Activated CD8-positive, alpha-beta T cell treated with anti-CD3 and anti-CD28 coated beads for 36 hours (primary cell): ENCODE data around the gene CSPG4. TPM values are rescaled to one million over a fixed set of nuclear protein-coding genes. Genes with fewer than 3 reads are reported as not detected.

Experiments used
- ATAC-seq: fragments of 200-7000 bp; cut with Tn5 transposase; one replicate; pipeline ENCODE4 v1.10.0; 2021; ENCODE audit warnings: mild to moderate bottlenecking, moderate library complexity
- CTCF ChIA-PET: fragments of 350-600 bp; sonication (Branson Sonifier 250); formaldehyde crosslinking; loops from one replicate; lab custom pipeline; 2021; ENCODE audit warnings: antibody characterized with exemption; lab: Charles Lee
- POLR2A ChIA-PET: fragments of 350-600 bp; sonication (Branson Sonifier 250); formaldehyde crosslinking; loops from one replicate; lab custom pipeline; 2021; ENCODE audit warnings: antibody characterized with exemption; lab: Charles Lee
- DNase-seq: peaks from one replicate; pipeline ENCODE4 v3.0.0-alpha.2; 2020
- H3K27ac Mint-ChIP-seq: one replicate; pipeline ENCODE4 v1.8.0; 2021; ENCODE audit warnings: mild to moderate bottlenecking, mixed read lengths
- H3K27me3 Mint-ChIP-seq: one replicate; pipeline ENCODE4 v1.8.0; 2021; ENCODE audit warnings: mixed read lengths
- H3K36me3 Mint-ChIP-seq: one replicate; pipeline ENCODE4 v1.8.0; 2021; ENCODE audit warnings: low read depth, mixed read lengths
- H3K4me1 Mint-ChIP-seq: one replicate; pipeline ENCODE4 v1.8.0; 2021; ENCODE audit warnings: low read depth, mixed read lengths
- H3K4me3 Mint-ChIP-seq: one replicate; pipeline ENCODE4 v1.8.0; 2021; ENCODE audit warnings: mild to moderate bottlenecking, moderate library complexity, mixed read lengths
- H3K9me3 Mint-ChIP-seq: one replicate; pipeline ENCODE4 v1.8.0; 2021; ENCODE audit warnings: mixed read lengths
- CTCF ChIP-seq: fragments of 200-600 bp; IDR thresholded peaks from one replicate; pipeline ENCODE4 v1.8.0; 2022; ENCODE audit warnings: antibody characterized with exemption, mild to moderate bottlenecking
- intact Hi-C: fragments of 100-400 bp; cut with micrococcal nuclease; formaldehyde crosslinking; loops from one replicate; pipeline ENCODE4 v1.10.0; 2022
- total RNA-seq, 2 experiments: library from RNA; stranded (reverse); gene quantifications; one replicate each; pipeline ENCODE4 v1.2.3, GENCODE V29; 2021

Gene CSPG4
- total RNA-seq, 2 experiments from 2014 or later: not detected

GRCh38 chr15:75696854-75697259 lies 15.8 kb downstream of the CSPG4 start:
- peaks cover 7% of the 10 kb centered on the region for H3K27me3 Mint-ChIP-seq
- no peak for TF ChIP-seq CTCF
- DNase-seq (no peak), ATAC-seq (no peak)
- no peak overlapping the region for H3K27ac Mint-ChIP-seq
- no peaks in the 10 kb centered on the region for H3K9me3 Mint-ChIP-seq
- H3K36me3 Mint-ChIP-seq: no peaks in the 10 kb centered on the region
- ChIA-PET CTCF (no interaction called here), POLR2A (no interaction called here)
- peaks cover 16% of the 10 kb centered on the region for H3K4me1 Mint-ChIP-seq
- intact Hi-C loops: no loop called here
- no peak overlapping the region for H3K4me3 Mint-ChIP-seq

- H3K4me1 Mint-ChIP-seq: peaks cover 16% of the 10 kb centered on the region
- peak overlapping the region; percentile 59 for H3K27ac Mint-ChIP-seq
- no peak overlapping the region for H3K4me3 Mint-ChIP-seq
- intact Hi-C loops: no loop called here
- CTCF ChIA-PET: no interaction called here
- POLR2A ChIA-PET: no interaction called here
- H3K27me3 Mint-ChIP-seq: peaks cover 7% of the 10 kb centered on the region
- no peak for ATAC-seq
- H3K9me3 Mint-ChIP-seq: no peaks in the 10 kb centered on the region
- DNase-seq: no peak
- no peaks in the 10 kb centered on the region for H3K36me3 Mint-ChIP-seq
- TF ChIP-seq CTCF: no peak
Measured at GRCh38 chr15:75696311-75696720, 16.3 kb downstream of the CSPG4 start.

DNA sequence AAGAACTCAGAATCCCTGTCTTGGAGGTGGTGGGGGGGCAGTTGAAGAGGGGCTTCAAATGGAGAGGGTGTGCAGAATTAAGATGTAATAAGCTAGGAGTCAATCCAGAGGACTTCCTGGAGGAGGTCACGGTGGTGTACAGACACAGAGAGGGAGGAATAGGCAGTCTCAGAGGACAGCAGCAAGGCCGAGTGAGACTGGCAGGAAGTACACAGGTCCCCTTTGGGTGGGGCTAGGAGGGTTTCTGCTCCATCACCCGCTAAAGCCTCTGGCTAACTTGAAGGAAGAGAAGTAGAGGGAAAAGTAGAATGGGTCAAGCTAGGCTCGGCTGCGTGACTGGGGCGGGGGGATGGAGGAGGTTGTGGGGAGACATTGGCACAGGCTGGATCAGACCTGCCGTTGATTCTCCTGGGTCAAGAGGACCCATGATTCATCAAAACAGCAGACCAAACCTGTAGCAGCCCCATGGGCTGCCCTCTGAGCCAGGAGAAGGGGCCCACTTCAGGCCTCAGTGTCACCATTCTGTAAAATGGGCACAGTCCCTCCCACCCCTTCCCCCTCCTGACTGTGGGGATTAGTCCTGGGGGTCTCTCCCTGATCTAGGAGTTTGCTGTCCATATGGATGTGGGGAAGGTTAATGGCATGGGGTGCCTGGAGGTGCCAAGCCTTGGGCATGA lies 16.9 kb downstream of the CSPG4 start:
- ChIA-PET CTCF (no interaction called here), POLR2A (no interaction called here)
- peaks cover 16% of the 10 kb centered on the region for H3K4me1 Mint-ChIP-seq
- intact Hi-C loops: no loop called here
- no peaks in the 10 kb centered on the region for H3K9me3 Mint-ChIP-seq
- no peaks in the 10 kb centered on the region for H3K36me3 Mint-ChIP-seq
- ATAC-seq: peak; percentile 25
- H3K27me3 Mint-ChIP-seq: peaks cover 7% of the 10 kb centered on the region
- TF ChIP-seq CTCF: no peak
- peak overlapping the region; percentile 59 for H3K27ac Mint-ChIP-seq
- H3K4me3 Mint-ChIP-seq: no peak overlapping the region
- DNase-seq: peak; percentile 20

GRCh38 chr15:75695220-75695619 lies 17.4 kb downstream of the CSPG4 start:
- Mint-ChIP-seq H3K9me3 (no peaks in the 10 kb centered on the region), H3K27ac (peak overlapping the region; percentile 18), H3K4me3 (no peak overlapping the region), H3K27me3 (peaks cover 7% of the 10 kb centered on the region), H3K4me1 (peaks cover 16% of the 10 kb centered on the region), H3K36me3 (no peaks in the 10 kb centered on the region)
- TF ChIP-seq CTCF: no peak
- DNase-seq (peak; percentile 39), ATAC-seq (peak; percentile 50)
- CTCF ChIA-PET: no interaction called here
- intact Hi-C loops: no loop called here
- POLR2A ChIA-PET: no interaction called here

GRCh38 chr15:75694241-75695182 lies 18.1 kb downstream of the CSPG4 start:
- no peak overlapping the region for H3K4me3 Mint-ChIP-seq
- ChIA-PET CTCF (interaction anchor here (0.5 kb wide), 1 partner anchor 227 kb away, joined by 3 read pairs; no protein-coding TSS in a partner anchor), POLR2A (no interaction called here)
- no peaks in the 10 kb centered on the region for H3K9me3 Mint-ChIP-seq
- DNase-seq (peak; percentile 49), ATAC-seq (no peak)
- H3K27ac Mint-ChIP-seq: no peak overlapping the region
- peaks cover 16% of the 10 kb centered on the region for H3K4me1 Mint-ChIP-seq
- peak; percentile 47 for TF ChIP-seq CTCF
- peaks cover 7% of the 10 kb centered on the region for H3K27me3 Mint-ChIP-seq
- no peaks in the 10 kb centered on the region for H3K36me3 Mint-ChIP-seq
- intact Hi-C loops: no loop called here
